WTC11 (cell line): Measurements from ENCODE around the gene NUAK2.

ENCODE experiments used
- CREB1 ChIP-seq: sonication (generic); formaldehyde crosslinking; IDR thresholded peaks from 2 replicates; pipeline ENCODE4 v1.8.0; 2023; ENCODE audit warnings: mild to moderate bottlenecking, missing genetic modification reagents
- FOXK1 ChIP-seq: sonication (generic); formaldehyde crosslinking; IDR thresholded peaks from 2 replicates; pipeline ENCODE4 v1.8.0; 2022; ENCODE audit warnings: mild to moderate bottlenecking, moderate library complexity, missing genetic modification reagents
- MXD4 ChIP-seq: fragments of 250-450 bp; sonication (Bioruptor Pico); IDR thresholded peaks from 2 replicates; pipeline ENCODE4 v1.8.0; 2021; ENCODE audit warnings: mild to moderate bottlenecking, moderate library complexity, borderline replicate concordance
- TP53 ChIP-seq: sonication (generic); formaldehyde crosslinking; IDR thresholded peaks from 2 replicates; pipeline ENCODE4 v1.8.1; 2023; ENCODE audit warnings: mild to moderate bottlenecking, missing genetic modification reagents
- TF ChIP-seq, protein P1 (sequence below): sonication (generic); formaldehyde crosslinking; IDR thresholded peaks from 2 replicates; pipeline ENCODE4 v1.8.0; 2022; ENCODE audit warnings: mild to moderate bottlenecking, missing genetic modification reagents
- TF ChIP-seq, protein P2 (sequence below): fragments of 200-600 bp; IDR thresholded peaks from 2 replicates; pipeline ENCODE4 v1.8.0; 2022; ENCODE audit warnings: antibody characterized with exemption
- TF ChIP-seq, protein P3 (sequence below): fragments of 250-450 bp; sonication (Bioruptor Pico); IDR thresholded peaks from 2 replicates; pipeline ENCODE4 v2.1.2; 2022; ENCODE audit warnings: mild to moderate bottlenecking, moderate library complexity

DNA sequence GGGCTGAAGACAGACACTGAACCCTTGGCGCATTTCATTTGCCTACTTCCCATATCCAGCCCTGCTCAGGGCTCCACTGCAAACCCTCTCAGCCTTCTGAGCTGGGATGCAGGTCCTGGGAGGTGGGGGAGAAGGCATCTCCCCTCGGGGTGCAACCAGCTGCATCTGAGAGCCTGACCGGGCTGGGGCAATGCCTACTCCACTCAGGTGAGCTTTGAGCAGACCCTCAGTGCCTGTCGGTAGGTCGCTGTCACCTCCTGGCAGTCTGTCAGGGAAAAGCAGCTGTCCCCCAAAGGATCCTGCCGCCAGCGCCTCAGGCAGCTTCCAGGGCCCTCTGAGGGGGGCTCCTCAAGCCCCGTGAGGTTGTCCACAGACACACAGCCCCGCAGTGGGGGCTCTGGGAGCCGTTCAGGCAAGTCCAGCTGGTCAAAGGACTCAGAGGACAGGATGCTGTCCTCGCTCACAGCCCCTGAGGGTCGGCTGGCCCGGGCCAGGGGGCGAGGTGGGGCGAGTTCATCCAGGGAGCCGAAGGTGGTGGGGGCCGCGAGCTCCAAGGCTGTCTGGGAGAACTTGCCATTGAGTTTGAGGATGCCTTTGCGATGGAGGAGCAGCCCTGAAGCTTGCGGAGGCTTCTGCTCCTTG, 18.2 kb downstream of the NUAK2 start:
- TF ChIP-seq, protein P1, sequence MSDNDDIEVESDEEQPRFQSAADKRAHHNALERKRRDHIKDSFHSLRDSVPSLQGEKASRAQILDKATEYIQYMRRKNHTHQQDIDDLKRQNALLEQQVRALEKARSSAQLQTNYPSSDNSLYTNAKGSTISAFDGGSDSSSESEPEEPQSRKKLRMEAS (CRISPR knock-in tag): no peak
- TF ChIP-seq, protein P2, sequence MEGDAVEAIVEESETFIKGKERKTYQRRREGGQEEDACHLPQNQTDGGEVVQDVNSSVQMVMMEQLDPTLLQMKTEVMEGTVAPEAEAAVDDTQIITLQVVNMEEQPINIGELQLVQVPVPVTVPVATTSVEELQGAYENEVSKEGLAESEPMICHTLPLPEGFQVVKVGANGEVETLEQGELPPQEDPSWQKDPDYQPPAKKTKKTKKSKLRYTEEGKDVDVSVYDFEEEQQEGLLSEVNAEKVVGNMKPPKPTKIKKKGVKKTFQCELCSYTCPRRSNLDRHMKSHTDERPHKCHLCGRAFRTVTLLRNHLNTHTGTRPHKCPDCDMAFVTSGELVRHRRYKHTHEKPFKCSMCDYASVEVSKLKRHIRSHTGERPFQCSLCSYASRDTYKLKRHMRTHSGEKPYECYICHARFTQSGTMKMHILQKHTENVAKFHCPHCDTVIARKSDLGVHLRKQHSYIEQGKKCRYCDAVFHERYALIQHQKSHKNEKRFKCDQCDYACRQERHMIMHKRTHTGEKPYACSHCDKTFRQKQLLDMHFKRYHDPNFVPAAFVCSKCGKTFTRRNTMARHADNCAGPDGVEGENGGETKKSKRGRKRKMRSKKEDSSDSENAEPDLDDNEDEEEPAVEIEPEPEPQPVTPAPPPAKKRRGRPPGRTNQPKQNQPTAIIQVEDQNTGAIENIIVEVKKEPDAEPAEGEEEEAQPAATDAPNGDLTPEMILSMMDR: no peak
- TF ChIP-seq FOXK1 (CRISPR knock-in tag) (no peak), TP53 (CRISPR knock-in tag) (no peak), MXD4 (CRISPR knock-in tag) (no peak), CREB1 (CRISPR knock-in tag) (no peak)
- TF ChIP-seq, protein P3, sequence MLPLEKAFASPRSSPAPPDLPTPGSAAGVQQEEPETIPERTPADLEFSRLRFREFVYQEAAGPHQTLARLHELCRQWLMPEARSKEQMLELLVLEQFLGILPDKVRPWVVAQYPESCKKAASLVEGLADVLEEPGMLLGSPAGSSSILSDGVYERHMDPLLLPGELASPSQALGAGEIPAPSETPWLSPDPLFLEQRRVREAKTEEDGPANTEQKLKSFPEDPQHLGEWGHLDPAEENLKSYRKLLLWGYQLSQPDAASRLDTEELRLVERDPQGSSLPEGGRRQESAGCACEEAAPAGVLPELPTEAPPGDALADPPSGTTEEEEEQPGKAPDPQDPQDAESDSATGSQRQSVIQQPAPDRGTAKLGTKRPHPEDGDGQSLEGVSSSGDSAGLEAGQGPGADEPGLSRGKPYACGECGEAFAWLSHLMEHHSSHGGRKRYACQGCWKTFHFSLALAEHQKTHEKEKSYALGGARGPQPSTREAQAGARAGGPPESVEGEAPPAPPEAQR (CRISPR knock-in tag): no peak
